HG03159 (cell line): ENCODE data around the gene NDUFA5.
A peak's percentile ranks its signal among the peaks of the same experiment; 100 is the strongest.
"Not testable (repeated sequence)": the region's sequence is repeated elsewhere in the genome, so short reads cannot be mapped to it uniquely, and the experiment has no call there.

Experiments used
- ATAC-seq: cut with Tn5 transposase; IDR thresholded peaks from one replicate; pipeline ENCODE4 v1.9.1; 2021; ENCODE audit warnings: mild to moderate bottlenecking, moderate library complexity; ENCODE audit not compliant: unreplicated experiment

The NDUFA5 gene

GRCh38 chr7:123558289-123558874, 764 bp upstream of the NDUFA5 start:
- peak; percentile 0 for ATAC-seq

- peak; percentile 0 for ATAC-seq
Measured at GRCh38 chr7:123557016-123557397, 611 bp downstream of the NDUFA5 start.

- no peak for ATAC-seq
Measured at GRCh38 chr7:123555484-123555883, 2.1 kb downstream of the NDUFA5 start.

- ATAC-seq = no peak
Measured at GRCh38 chr7:123553159-123553558, 4.5 kb downstream of the NDUFA5 start.

GRCh38 chr7:123552641-123553040, 5.0 kb downstream of the NDUFA5 start:
- no peak for ATAC-seq

GRCh38 chr7:123552134-123552533, 5.5 kb downstream of the NDUFA5 start:
- ATAC-seq = not testable (repeated sequence)

GRCh38 chr7:123548406-123548805, 9.2 kb downstream of the NDUFA5 start:
- no peak for ATAC-seq

- no peak for ATAC-seq
Measured at GRCh38 chr7:123539871-123540270, 17.7 kb downstream of the NDUFA5 start.

GRCh38 chr7:123538897-123539296, 18.7 kb downstream of the NDUFA5 start:
- no peak for ATAC-seq

- ATAC-seq = no peak
Measured at GRCh38 chr7:123538189-123538714, 19.4 kb downstream of the NDUFA5 start.

- no peak for ATAC-seq
Measured at GRCh38 chr7:123537026-123537642, 20.5 kb downstream of the NDUFA5 start.

GRCh38 chr7:123535517-123535916, 22.1 kb downstream of the NDUFA5 start:
- ATAC-seq = no peak

- peak; percentile 81 for ATAC-seq
Measured at GRCh38 chr7:123534383-123535260, 23.0 kb downstream of the NDUFA5 start, which contains the start of gene IQUB. Gene IQUB (minus strand): TSS chr7:123534595. CDS start chr7:123512340, 22,255 bp downstream.

GRCh38 chr7:123533929-123534382, 23.7 kb downstream of the NDUFA5 start:
- peak; percentile 29 for ATAC-seq

GRCh38 chr7:123533553-123533917, 24.1 kb downstream of the NDUFA5 start:
- no peak for ATAC-seq

GRCh38 chr7:123532788-123533552, 24.6 kb downstream of the NDUFA5 start:
- not testable (repeated sequence) for ATAC-seq

- not testable (repeated sequence) for ATAC-seq
Measured at GRCh38 chr7:123532343-123532742, 25.3 kb downstream of the NDUFA5 start.

GRCh38 chr7:123530035-123530591, 27.5 kb downstream of the NDUFA5 start:
- not testable (repeated sequence) for ATAC-seq

GRCh38 chr7:123528265-123528664, 29.4 kb downstream of the NDUFA5 start:
- no peak for ATAC-seq

- ATAC-seq = not testable (repeated sequence)
Measured at GRCh38 chr7:123527712-123528225, 29.8 kb downstream of the NDUFA5 start.
